Spleen (tissue), 11 donors: ENCODE data around the gene LIN28A. TPM values are rescaled to one million over a fixed set of nuclear protein-coding genes. Genes with fewer than 3 reads are reported as not detected.
A peak's percentile ranks its signal among the peaks of the same experiment; 100 is the strongest.

ENCODE experiments used
- DNase-seq: peaks from one replicate; pipeline ENCODE4 v3.0.0-alpha.2; 2020
- H3K27ac ChIP-seq, 8 donors: fragments of 200-600 bp; sonication (generic) in 7 of 8; 1 replicate in 4 of 8; 2 replicates in 4 of 8; pipeline versions ENCODE4 v1.5.0 to v1.8.0; 2016 to 2021; ENCODE audit warnings: inconsistent platforms in 4 of 8, mild to moderate bottlenecking in 4 of 8, moderate library complexity in 1 of 8
- H3K27me3 ChIP-seq, 7 donors: fragments of 200-600 bp; sonication (generic) in 6 of 7; replicated peaks in 1 of 7; 1 replicate in 4 of 7; 2 replicates in 3 of 7; pipeline versions ENCODE4 v1.5.0 to v1.8.0; 2016 to 2021; ENCODE audit warnings: inconsistent platforms in 3 of 7, mild to moderate bottlenecking in 1 of 7
- H3K36me3 ChIP-seq, 6 donors: fragments of 200-600 bp; sonication (generic) in 5 of 6; 1 replicate in 4 of 6; 2 replicates in 2 of 6; pipeline versions ENCODE4 v1.5.0 to v1.8.0; 2016 to 2021; ENCODE audit warnings: inconsistent platforms in 2 of 6
- H3K4me1 ChIP-seq, 6 donors: fragments of 200-600 bp; sonication (generic) in 5 of 6; 1 replicate in 3 of 6; 2 replicates in 3 of 6; pipeline versions ENCODE4 v1.5.0 to v1.8.0; 2016 to 2021; ENCODE audit warnings: inconsistent platforms in 3 of 6
- H3K4me3 ChIP-seq, 8 donors: fragments of 200-600 bp; sonication (generic) in 7 of 8; 1 replicate in 4 of 8; 2 replicates in 4 of 8; pipeline versions ENCODE4 v1.5.0 to v1.8.0; 2016 to 2021; ENCODE audit warnings: inconsistent platforms in 4 of 8, mild to moderate bottlenecking in 4 of 8, moderate library complexity in 2 of 8
- H3K9me3 ChIP-seq, 8 donors: fragments of 200-600 bp; sonication (generic) in 7 of 8; 1 replicate in 4 of 8; 2 replicates in 4 of 8; pipeline versions ENCODE4 v1.5.0 to v1.8.0; 2016 to 2021; ENCODE audit warnings: inconsistent platforms in 4 of 8
- CTCF ChIP-seq, 11 experiments: fragments of 200-600 bp in 7 of 11; fragments of 450-650 bp in 4 of 11; sonication (generic) in 4 of 11; IDR thresholded peaks in 8 of 11; conservative IDR thresholded peaks in 3 of 11; 1 replicate in 7 of 11; 2 replicates in 4 of 11; pipeline versions ENCODE4 v1.4.0 to v1.8.0; 2016 to 2021; ENCODE audit warnings: antibody characterized with exemption in 11 of 11, inconsistent platforms in 4 of 11, mild to moderate bottlenecking in 1 of 11
- POLR2A ChIP-seq, 3 donors: fragments of 450-650 bp; IDR thresholded peaks; one replicate each; pipeline ENCODE4 v1.5.1; 2017; ENCODE audit warnings: antibody characterized with exemption in 3 of 3, mild to moderate bottlenecking in 1 of 3
- POLR2AphosphoS5 ChIP-seq, 3 donors: sonication (generic); formaldehyde crosslinking; IDR thresholded peaks; one replicate each; pipeline ENCODE4 v1.5.1; 2017; ENCODE audit warnings: antibody characterized with exemption in 3 of 3
- WGBS, 5 donors: extraction: QIAGEN DNeasy Blood & Tissue Kit in 3 of 5; methylation state at CpG; one replicate each; pipeline versions ENCODE4 v1.1.5 to v1.1.7; 2013 to 2018; 5-methylcytosine and 5-hydroxymethylcytosine counted together
- intact Hi-C: fragments of 100-400 bp; cut with DNase I; formaldehyde crosslinking; loops from one replicate; pipeline ENCODE4 v1.15.0; 2023; ENCODE audit warnings: low total_unique reads
- polyA plus RNA-seq, 3 donors: library from polyadenylated mRNA; stranded (reverse); fragments of 200-250 nt; gene quantifications; one replicate each; pipeline ENCODE4 v1.2.1, GENCODE V29; 2013
- total RNA-seq, 7 donors: library from RNA; depleted of rRNA in 3 of 7; stranded (reverse); fragments of >200 nt in 3 of 7; fragmentation: NEBNext Ultra II Directional in 4 of 7; extraction: Animal tissue kit (Norgen Biotek cat#: 25700) in 4 of 7; gene quantifications; one replicate each; pipeline versions ENCODE4 v1.1.0 to v1.2.1, GENCODE V29; 2016 to 2021
- donor health status: healthy with polysubstance abuse.
- donor health status: DM: no; HTN: no; CAD: no; lungs with moderate emphysema.
- donor health status: DM: no; HTN: no; CAD: no.
- donor health status: Bipolar disorder and iron deficiency.
- donor health status: healthy.
- donor health status: DM: no; HTN: no; CAD: no.
- donor health status: DM: yes; HTN: yes; CAD: no.

The LIN28A gene
- total and polyA plus RNA-seq, 10 donors, result not detected

- intact Hi-C loops, result no loop called here
Measured at GRCh38 chr1:26432793-26433192, 22.2 kb downstream of the LIN28A start.

GRCh38 chr1:26434161-26434752 lies 23.6 kb downstream of the LIN28A start:
- Histone ChIP-seq H3K27ac (no peak overlapping the region), H3K4me1 (peaks cover 11 to 49% (median 31%) of the 10 kb centered on the region in 6 donors), H3K36me3 (peaks cover 3 to 58% (median 35%) of the 10 kb centered on the region in 6 donors), H3K4me3 (no peak overlapping the region), H3K27me3 (no peaks in the 10 kb centered on the region), H3K9me3 (no peaks in the 10 kb centered on the region)
- TF ChIP-seq POLR2AphosphoS5 (IDR thresholded peaks at IDR 0.05) (no peak), POLR2A (IDR thresholded peaks at IDR 0.05) (no peak)
- DNase-seq, result no peak
- intact Hi-C loops, result no loop called here

More at GRCh38 chr1:26432793-26433192, 22.2 kb downstream of the LIN28A start:
- no peak for DNase-seq
- Histone ChIP-seq H3K4me1 (peaks cover 11 to 49% (median 31%) of the 10 kb centered on the region in 6 donors), H3K4me3 (peak overlapping the region; percentile 55 to 78 (median 64)), H3K36me3 (peaks cover 3 to 43% (median 21%) of the 10 kb centered on the region in 6 donors), H3K9me3 (no peaks in the 10 kb centered on the region), H3K27ac (peak overlapping the region in 7 of 8 donors; percentile 62 to 88 (median 79)), H3K27me3 (no peaks in the 10 kb centered on the region)
- TF ChIP-seq POLR2AphosphoS5 (IDR thresholded peaks at IDR 0.05) (no peak), CTCF (IDR thresholded peaks at IDR 0.05 in 8 of 11, conservative IDR thresholded peaks at IDR 0.05 in 3 of 11) (no peak), POLR2A (IDR thresholded peaks at IDR 0.05) (no peak)
- WGBS, 5 donors, result 41 to 63% (median 53%) methylated on average over 3 of the region's 3 CpGs

- no peaks in the 10 kb centered on the region for H3K9me3 ChIP-seq
- H3K4me3 ChIP-seq, result no peak overlapping the region
- WGBS, 5 donors, result 92 to 98% (median 97%) methylated on average over 6 of the region's 6 CpGs
- DNase-seq, result no peak
- no peak overlapping the region for H3K27ac ChIP-seq
- intact Hi-C loops, result no loop called here
- H3K4me1 ChIP-seq, result peaks cover 7 to 31% (median 16%) of the 10 kb centered on the region in 6 donors
- H3K36me3 ChIP-seq, result peaks cover 3 to 96% (median 69%) of the 10 kb centered on the region in 6 donors
- no peaks in the 10 kb centered on the region for H3K27me3 ChIP-seq
- TF ChIP-seq CTCF (IDR thresholded peaks at IDR 0.05 in 8 of 11, conservative IDR thresholded peaks at IDR 0.05 in 3 of 11) (no peak), POLR2AphosphoS5 (IDR thresholded peaks at IDR 0.05) (no peak), POLR2A (IDR thresholded peaks at IDR 0.05) (no peak)
Measured at GRCh38 chr1:26438041-26438440, 27.4 kb downstream of the LIN28A start.

- H3K36me3 ChIP-seq, result peaks cover 3 to 100% (median 89%) of the 10 kb centered on the region in 6 donors
- H3K4me1 ChIP-seq, result peaks cover 0 to 9% (median 0%) of the 10 kb centered on the region in 6 donors
- H3K27ac ChIP-seq, result no peak overlapping the region
- H3K4me3 ChIP-seq, result no peak overlapping the region
- WGBS, 5 donors, result 91 to 97% (median 96%) methylated on average over 2 of the region's 2 CpGs
- TF ChIP-seq POLR2AphosphoS5 (IDR thresholded peaks at IDR 0.05) (no peak), POLR2A (IDR thresholded peaks at IDR 0.05) (no peak), CTCF (IDR thresholded peaks at IDR 0.05 in 8 of 11, conservative IDR thresholded peaks at IDR 0.05 in 3 of 11) (no peak)
- no peak for DNase-seq
- no peaks in the 10 kb centered on the region for H3K27me3 ChIP-seq
- H3K9me3 ChIP-seq, result no peaks in the 10 kb centered on the region
- intact Hi-C loops, result no loop called here
Measured at GRCh38 chr1:26440259-26440658, 29.6 kb downstream of the LIN28A start.
